ENCODE results near the gene HECTD2.
"Not testable (repeated sequence)": the region's sequence is repeated elsewhere in the genome, so short reads cannot be mapped to it uniquely, and the experiment has no call there.

The HECTD2 gene, protein sequence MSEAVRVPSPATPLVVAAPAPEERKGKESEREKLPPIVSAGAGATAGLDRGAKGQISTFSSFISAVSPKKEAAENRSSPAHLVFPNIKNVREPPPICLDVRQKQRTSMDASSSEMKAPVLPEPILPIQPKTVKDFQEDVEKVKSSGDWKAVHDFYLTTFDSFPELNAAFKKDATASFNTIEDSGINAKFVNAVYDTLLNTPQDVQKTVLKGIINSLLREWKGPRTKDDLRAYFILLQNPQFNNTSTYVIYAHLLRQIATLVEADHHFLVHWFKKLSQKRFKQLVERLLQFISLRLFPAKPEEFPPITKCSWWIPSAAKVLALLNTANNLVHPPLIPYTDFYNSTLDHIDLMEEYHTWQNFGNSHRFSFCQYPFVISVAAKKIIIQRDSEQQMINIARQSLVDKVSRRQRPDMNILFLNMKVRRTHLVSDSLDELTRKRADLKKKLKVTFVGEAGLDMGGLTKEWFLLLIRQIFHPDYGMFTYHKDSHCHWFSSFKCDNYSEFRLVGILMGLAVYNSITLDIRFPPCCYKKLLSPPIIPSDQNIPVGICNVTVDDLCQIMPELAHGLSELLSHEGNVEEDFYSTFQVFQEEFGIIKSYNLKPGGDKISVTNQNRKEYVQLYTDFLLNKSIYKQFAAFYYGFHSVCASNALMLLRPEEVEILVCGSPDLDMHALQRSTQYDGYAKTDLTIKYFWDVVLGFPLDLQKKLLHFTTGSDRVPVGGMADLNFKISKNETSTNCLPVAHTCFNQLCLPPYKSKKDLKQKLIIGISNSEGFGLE

GRCh38 chr10:91409869-91410637 is at the start of gene HECTD2:
Gene HECTD2 (plus strand): TSS chr10:91410344. CDS start chr10:91410439, 95 bp downstream.
- DNase-seq (ENCODE audit: low spot score): peak; percentile 90

GRCh38 chr10:91360461-91360860 is 49.7 kb upstream of the HECTD2 start:
- DNase-seq (ENCODE audit: low spot score): no peak

DNA sequence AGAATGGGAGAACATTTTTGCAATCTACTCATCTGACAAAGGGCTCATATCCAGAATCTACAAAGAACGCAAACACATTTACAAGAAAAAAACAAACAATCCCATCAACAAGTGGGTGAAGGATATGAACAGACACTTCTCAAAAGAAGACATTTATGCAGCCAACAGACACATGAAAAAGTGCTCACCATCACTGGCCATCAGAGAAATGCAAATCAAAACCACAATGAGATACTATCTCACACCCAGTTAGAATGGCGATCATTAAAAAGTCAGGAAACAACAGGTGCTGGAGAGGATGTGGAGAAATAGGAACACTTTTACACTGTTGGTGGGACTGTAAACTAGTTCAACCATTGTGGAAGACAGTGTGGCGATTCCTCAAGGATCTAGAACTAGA is 44.6 kb upstream of the HECTD2 start:
- DNase-seq (ENCODE audit: low spot score): not testable (repeated sequence)

DNA sequence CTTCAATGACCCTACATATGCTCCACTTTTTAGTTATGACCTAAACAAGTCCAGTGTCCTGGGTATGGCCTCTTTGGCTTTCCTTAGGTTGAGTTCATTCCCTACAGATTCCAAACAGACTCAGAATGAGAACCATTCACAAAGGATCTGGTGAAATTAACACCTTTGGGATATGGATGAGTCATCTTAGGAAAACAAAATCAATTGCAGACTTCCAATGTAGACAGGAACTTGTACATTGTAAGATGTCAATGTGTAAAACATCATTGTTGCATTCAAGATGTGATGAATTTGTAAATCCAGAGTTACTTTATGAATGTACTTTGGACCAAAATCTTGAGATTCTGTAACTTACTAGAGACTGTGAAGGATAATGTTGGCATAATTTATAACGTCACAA is 43.4 kb upstream of the HECTD2 start:
- no peak for DNase-seq (ENCODE audit: low spot score)

- DNase-seq (ENCODE audit: low spot score): no peak
These were observed 43.0 kb upstream of the HECTD2 start for GRCh38 chr10:91367127-91367531.

DNA sequence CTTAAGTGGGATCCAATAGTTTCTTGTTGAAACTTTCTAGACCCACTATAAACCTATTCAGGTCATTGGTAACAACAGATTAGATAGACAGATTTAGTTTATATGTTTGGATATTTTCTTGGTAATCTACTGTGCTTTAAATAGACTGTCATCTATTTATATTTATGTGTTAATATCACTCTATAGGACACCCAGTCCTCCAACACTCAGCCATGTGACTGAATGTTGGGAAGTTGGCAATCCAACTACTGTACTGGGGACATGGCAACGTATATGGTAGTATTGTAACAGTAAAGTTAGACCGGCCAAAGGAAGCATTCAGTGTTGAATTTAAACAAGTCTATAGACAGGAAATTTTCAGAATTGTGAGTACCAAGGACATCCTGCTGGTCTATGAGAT is 42.6 kb upstream of the HECTD2 start:
- no peak for DNase-seq (ENCODE audit: low spot score)

GRCh38 chr10:91369978-91370589 is 40.1 kb upstream of the HECTD2 start:
- not testable (repeated sequence) for DNase-seq (ENCODE audit: low spot score)

DNA sequence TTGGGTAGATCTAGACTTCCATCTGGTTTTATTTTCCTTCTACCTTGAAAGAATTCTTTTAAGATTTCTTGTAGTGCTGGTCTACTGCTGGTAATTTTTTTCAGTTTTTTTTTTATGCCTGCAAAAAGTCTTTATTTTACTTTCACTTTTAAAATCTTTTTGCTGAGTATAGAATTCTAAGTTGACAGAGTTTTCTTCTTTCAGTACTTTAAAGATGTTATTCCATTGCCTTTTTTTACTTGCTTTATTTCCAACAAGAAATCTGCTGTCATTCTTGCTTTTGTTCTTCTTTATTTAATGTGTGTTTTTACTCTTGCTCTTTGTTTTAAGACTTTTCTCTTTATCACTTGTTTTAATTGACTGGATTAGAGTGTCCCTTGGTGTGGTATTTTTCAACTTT is 36.1 kb upstream of the HECTD2 start:
- no peak for DNase-seq (ENCODE audit: low spot score)

GRCh38 chr10:91378061-91378460 is 32.1 kb upstream of the HECTD2 start:
- DNase-seq (ENCODE audit: low spot score): no peak

- DNase-seq (ENCODE audit: low spot score): no peak
These were observed 29.3 kb upstream of the HECTD2 start for GRCh38 chr10:91380873-91381256.

DNA sequence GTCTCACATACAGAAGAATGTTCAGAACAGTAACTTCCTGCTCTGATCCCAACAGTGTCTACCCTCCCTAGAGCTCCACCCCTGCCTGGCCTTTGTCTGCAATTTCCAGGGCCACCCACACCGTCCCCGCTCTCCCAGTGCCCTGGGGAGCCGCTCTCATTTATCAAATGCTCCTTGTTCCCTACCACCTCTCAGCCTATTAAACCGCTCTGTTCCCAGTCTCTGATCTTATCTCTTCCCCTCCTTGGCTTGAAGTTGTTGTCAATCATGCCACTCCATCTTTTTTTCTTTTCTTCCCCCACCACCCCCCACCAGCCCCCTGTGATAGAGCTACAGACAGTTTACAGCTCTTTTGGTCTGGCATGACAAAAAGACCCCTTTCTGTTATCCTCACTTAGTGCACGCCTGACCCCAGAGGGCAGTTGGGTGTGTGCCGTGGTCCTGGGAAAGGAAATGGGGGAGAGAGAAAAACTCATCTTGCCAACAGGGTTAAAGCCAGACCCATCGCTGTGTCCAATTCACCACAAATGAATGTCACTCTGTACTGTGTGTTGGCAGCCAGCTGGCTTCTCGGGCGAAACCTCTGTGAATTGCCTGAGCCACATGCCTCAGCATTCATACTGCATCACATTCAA is 28.8 kb upstream of the HECTD2 start:
- DNase-seq (ENCODE audit: low spot score): peak; percentile 73

- DNase-seq (ENCODE audit: low spot score): no peak
These were observed 24.6 kb upstream of the HECTD2 start for GRCh38 chr10:91385306-91386085.

GRCh38 chr10:91389636-91390512 is 20.3 kb upstream of the HECTD2 start:
- DNase-seq (ENCODE audit: low spot score): no peak

DNA sequence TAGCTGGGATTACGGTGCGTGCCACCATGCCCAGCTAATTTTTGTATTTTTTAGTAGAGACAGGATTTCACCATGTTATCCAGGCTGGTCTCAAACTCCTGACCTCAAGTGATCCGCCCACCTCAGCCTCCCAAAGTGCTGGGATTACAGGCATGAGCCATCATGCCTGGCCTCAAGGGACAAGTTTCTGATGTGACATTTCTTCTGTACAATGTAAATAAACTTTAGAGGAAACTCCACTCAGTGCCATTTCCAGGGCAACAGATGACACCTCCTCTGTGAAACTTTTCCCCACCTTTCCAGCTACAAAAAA is 19.7 kb upstream of the HECTD2 start:
- DNase-seq (ENCODE audit: low spot score): not testable (repeated sequence)

GRCh38 chr10:91391920-91392319 is 18.2 kb upstream of the HECTD2 start:
- no peak for DNase-seq (ENCODE audit: low spot score)

- no peak for DNase-seq (ENCODE audit: low spot score)
These were observed 3.8 kb upstream of the HECTD2 start for GRCh38 chr10:91406322-91406721.

DNA sequence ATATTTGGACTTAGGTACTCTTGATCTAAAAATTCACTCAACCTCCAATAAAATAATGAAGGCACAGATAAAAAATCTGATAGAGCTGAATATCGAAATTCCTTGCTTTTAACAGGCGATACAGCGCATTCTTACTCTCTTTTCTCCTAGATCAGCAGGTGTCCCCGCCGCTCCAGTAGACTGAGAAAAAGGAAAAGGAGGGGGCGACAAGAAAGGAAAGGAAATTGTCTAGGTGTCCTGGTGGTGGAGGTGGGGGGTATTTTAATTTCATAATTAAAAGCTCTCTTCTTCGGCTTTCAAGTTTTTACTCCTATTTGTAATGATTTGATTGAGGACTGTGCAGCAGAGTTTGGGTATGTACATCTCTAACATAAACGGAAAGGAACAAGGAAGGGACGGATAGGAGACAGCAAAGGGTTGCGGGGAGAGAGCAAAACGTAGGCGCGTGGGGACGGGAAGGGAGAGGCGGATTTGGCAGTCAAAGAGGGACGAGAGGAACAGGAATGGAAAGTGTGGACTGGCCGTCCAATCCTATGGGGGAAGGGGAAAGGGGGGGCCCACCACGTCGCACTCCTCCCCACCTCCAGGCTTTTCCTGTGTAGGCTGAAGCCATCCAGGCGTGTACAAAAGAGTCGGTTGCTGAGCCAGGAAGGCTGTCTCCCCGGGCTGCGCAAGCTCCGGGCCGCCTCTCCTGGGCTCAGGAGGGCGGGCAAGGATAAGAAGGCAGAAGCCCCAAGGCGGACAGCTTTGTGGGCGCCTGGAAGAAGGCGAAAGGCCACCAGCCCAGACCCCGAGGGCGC is 875 bp upstream of the HECTD2 start:
- DNase-seq (ENCODE audit: low spot score): peak; percentile 87

- no peak for DNase-seq (ENCODE audit: low spot score)
These were observed 661 bp downstream of the HECTD2 start for GRCh38 chr10:91410638-91411371.
